Vagina (tissue), 2 donors: Measurements from ENCODE around the gene ASTN2.

Experiments used
- POLR2A ChIP-seq, 2 donors: fragments of 450-650 bp; IDR thresholded peaks; one replicate each; pipeline ENCODE4 v1.6.1; 2017; ENCODE audit warnings: antibody characterized with exemption in 2 of 2, mild to moderate bottlenecking in 2 of 2, moderate library complexity in 2 of 2
- TF ChIP-seq, protein P1 (sequence below), 3 experiments: fragments of 450-650 bp in 2 of 3; fragments of 200-600 bp in 1 of 3; sonication (generic) in 1 of 3; IDR thresholded peaks; one replicate each; pipeline ENCODE4 v1.5.1; 2017 to 2019; ENCODE audit warnings: antibody characterized with exemption in 3 of 3, mild to moderate bottlenecking in 2 of 3, moderate library complexity in 2 of 3

DNA sequence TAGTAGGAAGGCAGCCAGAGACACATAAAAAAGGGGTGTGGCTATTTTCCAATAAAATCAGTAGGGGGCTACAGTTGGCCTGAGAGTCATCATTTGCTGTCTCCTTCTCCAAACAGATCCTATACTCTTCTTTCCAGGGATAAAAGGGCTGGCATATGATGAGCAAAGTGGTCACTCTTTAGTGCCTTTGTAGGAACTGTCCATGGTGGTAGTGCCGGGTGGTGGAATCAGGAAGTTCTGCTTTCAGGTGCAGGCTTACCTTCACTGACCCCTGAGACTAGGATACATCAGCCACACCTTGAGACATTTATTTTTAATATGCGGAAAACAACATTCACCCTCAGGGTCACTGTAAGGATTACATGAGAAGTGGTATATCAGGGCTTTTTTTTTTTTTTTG is 80.8 kb downstream of the ASTN2 start:
- TF ChIP-seq, protein P1, sequence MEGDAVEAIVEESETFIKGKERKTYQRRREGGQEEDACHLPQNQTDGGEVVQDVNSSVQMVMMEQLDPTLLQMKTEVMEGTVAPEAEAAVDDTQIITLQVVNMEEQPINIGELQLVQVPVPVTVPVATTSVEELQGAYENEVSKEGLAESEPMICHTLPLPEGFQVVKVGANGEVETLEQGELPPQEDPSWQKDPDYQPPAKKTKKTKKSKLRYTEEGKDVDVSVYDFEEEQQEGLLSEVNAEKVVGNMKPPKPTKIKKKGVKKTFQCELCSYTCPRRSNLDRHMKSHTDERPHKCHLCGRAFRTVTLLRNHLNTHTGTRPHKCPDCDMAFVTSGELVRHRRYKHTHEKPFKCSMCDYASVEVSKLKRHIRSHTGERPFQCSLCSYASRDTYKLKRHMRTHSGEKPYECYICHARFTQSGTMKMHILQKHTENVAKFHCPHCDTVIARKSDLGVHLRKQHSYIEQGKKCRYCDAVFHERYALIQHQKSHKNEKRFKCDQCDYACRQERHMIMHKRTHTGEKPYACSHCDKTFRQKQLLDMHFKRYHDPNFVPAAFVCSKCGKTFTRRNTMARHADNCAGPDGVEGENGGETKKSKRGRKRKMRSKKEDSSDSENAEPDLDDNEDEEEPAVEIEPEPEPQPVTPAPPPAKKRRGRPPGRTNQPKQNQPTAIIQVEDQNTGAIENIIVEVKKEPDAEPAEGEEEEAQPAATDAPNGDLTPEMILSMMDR (IDR thresholded peaks at IDR 0.05): no peak
- TF ChIP-seq POLR2A (IDR thresholded peaks at IDR 0.05): no peak
